Fibroblast of lung (primary cell): Measurements from ENCODE around the gene LMO4. TPM values are rescaled to one million over a fixed set of nuclear protein-coding genes. Genes with fewer than 3 reads are reported as not detected.

Experiments
- DNase-seq, 2 donors: peaks; one replicate each; pipeline versions ENCODE4 v3.0.0 to v3.0.0-alpha.2; 2010; ENCODE audit warnings: low read depth in 2 of 2
- H2AFZ ChIP-seq: 2 replicates; pipeline ENCODE4 v1.5.1; 2012; ENCODE audit warnings: low read length, control low read depth, inconsistent platforms
- H3K27ac ChIP-seq: 2 replicates; pipeline ENCODE4 v1.5.1; 2011; ENCODE audit warnings: low read length, control low read depth; ENCODE audit not compliant: insufficient read depth
- H3K27me3 ChIP-seq: 2 replicates; pipeline ENCODE4 v1.5.1; 2011; ENCODE audit warnings: mild to moderate bottlenecking, low read length; ENCODE audit not compliant: control insufficient read depth, insufficient read depth
- H3K36me3 ChIP-seq: 2 replicates; pipeline ENCODE4 v1.5.1; 2011; ENCODE audit warnings: low read length; ENCODE audit not compliant: control insufficient read depth, insufficient read depth
- H3K4me1 ChIP-seq: 2 replicates; pipeline ENCODE4 v1.5.1; 2011; ENCODE audit warnings: low read length; ENCODE audit not compliant: control insufficient read depth, insufficient read depth; ENCODE audit errors: extremely low read depth
- H3K4me2 ChIP-seq: 2 replicates; pipeline ENCODE4 v1.5.1; 2011; ENCODE audit warnings: low read length, control low read depth; ENCODE audit not compliant: insufficient read depth; ENCODE audit errors: extremely low read depth
- H3K4me3 ChIP-seq, 4 experiments: fragments of 200-600 bp in 1 of 4; sonication (generic) in 1 of 4; replicated peaks in 1 of 4; 2 replicates each; pipeline ENCODE4 v1.5.1; 2011 to 2016; ENCODE audit warnings: low read length in 4 of 4, low read depth in 3 of 4, mild to moderate bottlenecking in 3 of 4, control low read depth in 2 of 4, inconsistent platforms in 1 of 4, mixed read lengths in 1 of 4; ENCODE audit not compliant: insufficient read depth in 1 of 4; ENCODE audit errors: control extremely low read depth in 1 of 4
- H3K79me2 ChIP-seq: 2 replicates; pipeline ENCODE4 v1.5.1; 2012; ENCODE audit warnings: mild to moderate bottlenecking, low read length, inconsistent platforms; ENCODE audit not compliant: control insufficient read depth, insufficient read depth
- H3K9ac ChIP-seq: 2 replicates; pipeline ENCODE4 v1.5.1; 2011; ENCODE audit warnings: mild to moderate bottlenecking, low read length, control low read depth; ENCODE audit not compliant: insufficient read depth
- H3K9me3 ChIP-seq: 2 replicates; pipeline ENCODE4 v1.5.1; 2012; ENCODE audit warnings: low read depth, low read length; ENCODE audit not compliant: control insufficient read depth, insufficient read depth
- H4K20me1 ChIP-seq: 2 replicates; pipeline ENCODE4 v1.5.1; 2011; ENCODE audit warnings: low read length; ENCODE audit not compliant: control insufficient read depth, insufficient read depth; ENCODE audit errors: extremely low read depth
- CTCF ChIP-seq, 2 donors: IDR thresholded peaks in 1 of 2; conservative IDR thresholded peaks in 1 of 2; 1 replicate in 1 of 2; 2 replicates in 1 of 2; pipeline ENCODE4 v1.5.1; 2011 to 2012; ENCODE audit warnings: low read length in 2 of 2, control low read depth in 1 of 2, inconsistent platforms in 1 of 2, low read depth in 1 of 2, mild to moderate bottlenecking in 1 of 2
- EZH2 ChIP-seq: IDR thresholded peaks from 2 replicates; pipeline ENCODE4 v1.5.1; 2012; ENCODE audit warnings: low read length, control low read depth, mild to moderate bottlenecking; ENCODE audit errors: missing control alignments
- polyA plus RNA-seq, 2 donors: library from polyadenylated mRNA; depleted of rRNA in 1 of 2; stranded (reverse) in 1 of 2; unstranded in 1 of 2; fragments of >200 nt; gene quantifications; 2 replicates each; pipeline ENCODE4 v1.2.1, GENCODE V29; 2011 to 2012; ENCODE audit warnings: missing spikeins in 1 of 2
- total RNA-seq: library from RNA; depleted of rRNA; stranded (reverse); fragments of >200 nt; gene quantifications from 2 replicates; pipeline ENCODE4 v1.2.1, GENCODE V29; 2014

Gene LMO4
- total and polyA plus RNA-seq, 2 donors (not counting 1 experiment from before 2014, with no cell fraction given) = 61.9 to 91.4 TPM

- Histone ChIP-seq H3K9me3 (no peaks in the 10 kb centered on the region), H3K4me1 (no peaks in the 10 kb centered on the region), H3K27me3 (no peaks in the 10 kb centered on the region), H2AFZ (no peak overlapping the region), H4K20me1 (no peaks in the 10 kb centered on the region), H3K4me2 (no peak overlapping the region), H3K36me3 (no peaks in the 10 kb centered on the region), H3K79me2 (no peaks in the 10 kb centered on the region), H3K27ac (no peak overlapping the region), H3K4me3 (no peak overlapping the region), H3K9ac (no peak overlapping the region)
- no peak for DNase-seq
- no peak for TF ChIP-seq EZH2
- TF ChIP-seq CTCF (conservative IDR thresholded peaks at IDR 0.05 in 1 of 2, IDR thresholded peaks at IDR 0.05 in 1 of 2; ENCODE audit: low read depth in 1 of 2, low read length in 2 of 2) = no peak
Measured at GRCh38 chr1:87299661-87300060, 29.0 kb upstream of the LMO4 start.

GRCh38 chr1:87300628-87301027 lies 28.1 kb upstream of the LMO4 start:
- Histone ChIP-seq H3K9me3 (no peaks in the 10 kb centered on the region), H3K27me3 (no peaks in the 10 kb centered on the region), H3K9ac (no peak overlapping the region), H3K79me2 (no peaks in the 10 kb centered on the region), H4K20me1 (no peaks in the 10 kb centered on the region), H3K4me3 (no peak overlapping the region), H3K4me2 (no peak overlapping the region), H3K27ac (no peak overlapping the region), H3K4me1 (no peaks in the 10 kb centered on the region), H3K36me3 (no peaks in the 10 kb centered on the region), H2AFZ (no peak overlapping the region)
- no peak for DNase-seq
- TF ChIP-seq CTCF (conservative IDR thresholded peaks at IDR 0.05 in 1 of 2, IDR thresholded peaks at IDR 0.05 in 1 of 2; ENCODE audit: low read depth in 1 of 2, low read length in 2 of 2) = no peak
- no peak for TF ChIP-seq EZH2

- DNase-seq = no peak
- Histone ChIP-seq H3K4me2 (no peak overlapping the region), H3K9ac (no peak overlapping the region), H3K4me3 (no peak overlapping the region), H3K9me3 (no peaks in the 10 kb centered on the region), H3K27ac (no peak overlapping the region), H4K20me1 (no peaks in the 10 kb centered on the region), H3K36me3 (no peaks in the 10 kb centered on the region), H3K79me2 (no peaks in the 10 kb centered on the region), H2AFZ (no peak overlapping the region), H3K27me3 (no peaks in the 10 kb centered on the region), H3K4me1 (no peaks in the 10 kb centered on the region)
- TF ChIP-seq CTCF (conservative IDR thresholded peaks at IDR 0.05 in 1 of 2, IDR thresholded peaks at IDR 0.05 in 1 of 2; ENCODE audit: low read depth in 1 of 2, low read length in 2 of 2) (no peak), EZH2 (no peak)
Measured at GRCh38 chr1:87305151-87305550, 23.5 kb upstream of the LMO4 start.
